ENCODE measurements around the gene CADM1. TPM values are rescaled to one million over a fixed set of nuclear protein-coding genes. Genes with fewer than 3 reads are reported as not detected.

Gene CADM1
- total and polyA plus RNA-seq, 11 donors, result 11.4 to 80.2 (median 40.6) TPM

DNA sequence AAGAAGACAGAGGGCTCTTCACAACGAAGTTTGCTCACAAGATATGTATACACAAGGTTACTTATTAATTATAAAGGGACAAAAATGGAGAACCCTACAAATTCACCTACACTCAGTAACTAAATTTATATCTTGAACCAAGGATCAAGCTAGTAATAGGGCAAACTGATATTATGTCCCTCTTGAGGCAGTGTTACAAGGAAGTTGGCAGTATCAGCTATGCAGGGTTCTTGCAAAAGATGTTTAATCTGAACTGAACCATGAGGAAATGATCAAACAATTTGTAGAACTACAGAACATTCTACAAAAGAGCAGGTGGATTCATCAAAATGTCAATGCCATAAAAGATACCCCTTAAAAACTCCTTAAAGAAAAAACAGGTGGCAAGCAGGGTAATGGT lies 10.7 kb downstream of the CADM1 start:
- DNase-seq (no peak), ATAC-seq (no peak)
- Histone ChIP-seq H3K9me3 (no peaks in the 10 kb centered on the region), H3K4me3 (no peak overlapping the region), H3K36me3 (no peaks in the 10 kb centered on the region), H3K27me3 (peaks cover 0 to 10% (median 0%) of the 10 kb centered on the region in 9 donors), H3K27ac (no peak overlapping the region), H3K4me1 (peaks cover 0 to 6% (median 0%) of the 10 kb centered on the region in 12 donors)
- intact Hi-C loops (cut with DNase I), result loop anchor here in 1 of 10 donors (10.0 kb wide), 1 partner anchor 159 kb away; no protein-coding TSS in a partner anchor
- WGBS, 4 donors, result 72 to 84% (median 76%) methylated on average over 1 of the region's 1 CpG
- TF ChIP-seq, protein P1, sequence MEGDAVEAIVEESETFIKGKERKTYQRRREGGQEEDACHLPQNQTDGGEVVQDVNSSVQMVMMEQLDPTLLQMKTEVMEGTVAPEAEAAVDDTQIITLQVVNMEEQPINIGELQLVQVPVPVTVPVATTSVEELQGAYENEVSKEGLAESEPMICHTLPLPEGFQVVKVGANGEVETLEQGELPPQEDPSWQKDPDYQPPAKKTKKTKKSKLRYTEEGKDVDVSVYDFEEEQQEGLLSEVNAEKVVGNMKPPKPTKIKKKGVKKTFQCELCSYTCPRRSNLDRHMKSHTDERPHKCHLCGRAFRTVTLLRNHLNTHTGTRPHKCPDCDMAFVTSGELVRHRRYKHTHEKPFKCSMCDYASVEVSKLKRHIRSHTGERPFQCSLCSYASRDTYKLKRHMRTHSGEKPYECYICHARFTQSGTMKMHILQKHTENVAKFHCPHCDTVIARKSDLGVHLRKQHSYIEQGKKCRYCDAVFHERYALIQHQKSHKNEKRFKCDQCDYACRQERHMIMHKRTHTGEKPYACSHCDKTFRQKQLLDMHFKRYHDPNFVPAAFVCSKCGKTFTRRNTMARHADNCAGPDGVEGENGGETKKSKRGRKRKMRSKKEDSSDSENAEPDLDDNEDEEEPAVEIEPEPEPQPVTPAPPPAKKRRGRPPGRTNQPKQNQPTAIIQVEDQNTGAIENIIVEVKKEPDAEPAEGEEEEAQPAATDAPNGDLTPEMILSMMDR (IDR thresholded peaks at IDR 0.05), result no peak
- no peak for TF ChIP-seq POLR2A (IDR thresholded peaks at IDR 0.05)

DNA sequence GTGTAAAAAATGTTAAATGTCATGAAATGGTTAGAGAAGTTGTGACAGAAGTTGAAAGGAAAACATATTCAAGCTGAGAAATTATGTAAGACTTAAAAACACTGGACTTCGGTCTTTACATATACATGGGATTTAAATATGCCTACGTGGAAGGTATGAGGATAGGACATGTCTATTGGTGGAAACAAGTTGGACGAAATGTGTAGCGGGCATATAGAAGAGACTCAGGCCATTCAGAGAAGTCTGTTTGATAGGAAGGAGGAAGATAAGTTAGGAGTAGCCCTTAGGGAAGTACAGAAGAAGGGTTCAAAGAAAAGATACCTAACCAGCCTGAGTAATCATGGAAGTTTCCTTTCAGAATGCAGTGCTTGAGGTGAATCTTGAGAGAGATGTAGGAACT lies 14.7 kb downstream of the CADM1 start:
- 91 to 97% (median 93%) methylated on average over 4 of the region's 4 CpGs for WGBS, 4 donors
- Histone ChIP-seq H3K4me1 (no peaks in the 10 kb centered on the region), H3K27ac (no peak overlapping the region), H3K36me3 (no peaks in the 10 kb centered on the region), H3K9me3 (no peaks in the 10 kb centered on the region), H3K27me3 (no peaks in the 10 kb centered on the region), H3K4me3 (no peak overlapping the region)
- intact Hi-C loops (cut with DNase I), result no loop called here
- TF ChIP-seq, protein P1 (IDR thresholded peaks at IDR 0.05), result no peak
- no peak for TF ChIP-seq POLR2A (IDR thresholded peaks at IDR 0.05)
- ATAC-seq (no peak), DNase-seq (no peak)

DNA sequence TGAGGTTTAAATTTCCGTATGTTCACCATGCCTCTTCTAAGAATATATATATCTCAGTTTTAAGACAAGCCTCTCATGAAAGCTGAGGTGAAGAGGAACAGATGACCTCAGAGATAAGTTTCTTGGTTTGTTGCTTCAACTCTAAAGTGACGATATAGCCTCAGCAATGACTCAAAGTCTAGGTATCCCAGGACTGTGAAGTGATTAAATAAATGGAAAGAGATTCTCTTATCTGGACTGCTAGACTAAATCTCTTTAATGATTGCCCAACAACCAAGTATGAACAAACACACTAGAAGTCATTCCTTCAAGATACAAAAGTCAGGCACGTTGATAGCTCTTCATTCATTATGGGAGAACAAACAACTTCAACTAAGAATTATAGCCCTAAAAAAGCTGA lies 15.3 kb downstream of the CADM1 start:
- no peaks in the 10 kb centered on the region for H3K27me3 ChIP-seq
- no peak overlapping the region for H3K27ac ChIP-seq
- intact Hi-C loops (cut with DNase I), result no loop called here
- H3K9me3 ChIP-seq, result no peaks in the 10 kb centered on the region
- 50 to 68% (median 60%) methylated on average over 3 of the region's 3 CpGs for WGBS, 4 donors
- H3K4me1 ChIP-seq, result no peaks in the 10 kb centered on the region
- ATAC-seq, result no peak
- no peak for DNase-seq
- H3K36me3 ChIP-seq, result no peaks in the 10 kb centered on the region
- no peak overlapping the region for H3K4me3 ChIP-seq
- TF ChIP-seq, protein P1 (IDR thresholded peaks at IDR 0.05), result no peak
- no peak for TF ChIP-seq POLR2A (IDR thresholded peaks at IDR 0.05)

DNA sequence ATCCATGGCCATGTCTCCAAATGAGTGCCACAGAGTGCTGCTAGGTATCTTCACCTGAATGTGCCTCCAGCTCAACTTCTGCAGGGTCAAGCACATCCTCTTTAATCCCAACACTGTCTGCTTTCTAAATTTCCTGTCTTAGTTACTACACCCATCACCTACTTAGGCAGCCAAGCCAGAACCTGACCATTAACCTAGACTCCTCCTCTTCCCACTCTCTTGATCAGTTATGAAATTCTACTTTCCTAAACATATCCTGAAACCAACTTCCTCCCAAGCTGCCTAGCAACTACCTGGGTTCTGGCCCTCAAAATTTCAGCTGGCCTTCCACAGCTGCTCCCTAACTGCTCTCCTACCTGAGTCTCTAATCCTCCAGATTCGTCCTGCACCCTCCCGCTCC lies 22.7 kb downstream of the CADM1 start:
- Histone ChIP-seq H3K27me3 (no peaks in the 10 kb centered on the region), H3K9me3 (no peaks in the 10 kb centered on the region), H3K4me3 (no peak overlapping the region), H3K36me3 (no peaks in the 10 kb centered on the region), H3K27ac (no peak overlapping the region), H3K4me1 (no peaks in the 10 kb centered on the region)
- intact Hi-C loops (cut with DNase I), result no loop called here
- TF ChIP-seq, protein P1 (IDR thresholded peaks at IDR 0.05), result no peak
- no peak for TF ChIP-seq POLR2A (IDR thresholded peaks at IDR 0.05)
- no peak for DNase-seq
- ATAC-seq, result no peak
- WGBS, 4 donors, result 87 to 96% (median 89%) methylated on average over 2 of the region's 2 CpGs

Data from heart left ventricle (tissue), 16 donors.